Measurements from ENCODE around the gene ATP5PB.

GRCh38 chr1:111422546-111423391 lies 26.5 kb upstream of the ATP5PB start:
- TF ChIP-seq GLIS3 (CRISPR knock-in tag; IDR thresholded peaks at IDR 0.05), result no peak
- no peak for TF ChIP-seq ZC3H10 (CRISPR knock-in tag; IDR thresholded peaks at IDR 0.05)
- no peak for TF ChIP-seq TOX (CRISPR knock-in tag; IDR thresholded peaks at IDR 0.05; ENCODE audit: borderline replicate concordance)
- TF ChIP-seq ZFP3 (CRISPR knock-in tag; IDR thresholded peaks at IDR 0.05), result no peak
- no peak for TF ChIP-seq PPARA (CRISPR knock-in tag; IDR thresholded peaks at IDR 0.05; ENCODE audit: borderline replicate concordance)
- no peak for TF ChIP-seq ZNF70 (CRISPR knock-in tag; IDR thresholded peaks at IDR 0.05)
- no peak for TF ChIP-seq ARNTL (CRISPR knock-in tag; IDR thresholded peaks at IDR 0.05; ENCODE audit: borderline replicate concordance, low read depth)
- TF ChIP-seq RARB (CRISPR knock-in tag; IDR thresholded peaks at IDR 0.05), result no peak
- no peak for TF ChIP-seq PATZ1 (CRISPR knock-in tag; IDR thresholded peaks at IDR 0.05; ENCODE audit: borderline replicate concordance)
- TF ChIP-seq POU6F1 (CRISPR knock-in tag; IDR thresholded peaks at IDR 0.05; ENCODE audit: borderline replicate concordance, low read depth), result no peak
